HG03097 (cell line): Measurements from ENCODE around the gene RAPGEF2.
"Not testable (repeated sequence)": the region's sequence is repeated elsewhere in the genome, so short reads cannot be mapped to it uniquely, and the experiment has no call there.

ENCODE experiments used
- ATAC-seq: cut with Tn5 transposase; IDR thresholded peaks from one replicate; pipeline ENCODE4 v1.9.1; 2021; ENCODE audit not compliant: unreplicated experiment, low FRiP score

Gene RAPGEF2

GRCh38 chr4:159293811-159294515 lies 191.1 kb downstream of the RAPGEF2 start:
- ATAC-seq, result no peak

- ATAC-seq, result no peak
These were observed 193.2 kb downstream of the RAPGEF2 start for GRCh38 chr4:159296061-159296460.

- ATAC-seq, result no peak
These were observed 194.2 kb downstream of the RAPGEF2 start for GRCh38 chr4:159297091-159297490.

- ATAC-seq, result no peak
These were observed 195.6 kb downstream of the RAPGEF2 start for GRCh38 chr4:159298502-159298901.

GRCh38 chr4:159303435-159303834 lies 200.6 kb downstream of the RAPGEF2 start:
- no peak for ATAC-seq

GRCh38 chr4:159305129-159305528 lies 202.2 kb downstream of the RAPGEF2 start:
- ATAC-seq, result no peak

- ATAC-seq, result no peak
These were observed 205.1 kb downstream of the RAPGEF2 start for GRCh38 chr4:159307929-159308328.

GRCh38 chr4:159308566-159309340 lies 205.9 kb downstream of the RAPGEF2 start:
- ATAC-seq, result no peak

- no peak for ATAC-seq
These were observed 209.4 kb downstream of the RAPGEF2 start for GRCh38 chr4:159312236-159312635.

GRCh38 chr4:159315879-159316278 lies 213.0 kb downstream of the RAPGEF2 start:
- ATAC-seq, result not testable (repeated sequence)

- ATAC-seq, result no peak
These were observed 214.3 kb downstream of the RAPGEF2 start for GRCh38 chr4:159317203-159317602.

- no peak for ATAC-seq
These were observed 216.1 kb downstream of the RAPGEF2 start for GRCh38 chr4:159319027-159319426.

- ATAC-seq, result no peak
These were observed 223.6 kb downstream of the RAPGEF2 start for GRCh38 chr4:159326480-159326879.

- ATAC-seq, result no peak
These were observed 225.9 kb downstream of the RAPGEF2 start for GRCh38 chr4:159328766-159329165.

- ATAC-seq, result no peak
These were observed 231.6 kb downstream of the RAPGEF2 start for GRCh38 chr4:159334461-159334860.

GRCh38 chr4:159337041-159337440 lies 234.2 kb downstream of the RAPGEF2 start:
- ATAC-seq, result no peak

- ATAC-seq, result no peak
These were observed 238.6 kb downstream of the RAPGEF2 start for GRCh38 chr4:159341522-159341921.

- no peak for ATAC-seq
These were observed 239.5 kb downstream of the RAPGEF2 start for GRCh38 chr4:159342374-159342773.

GRCh38 chr4:159343116-159343515 lies 240.2 kb downstream of the RAPGEF2 start:
- ATAC-seq, result no peak

- ATAC-seq, result no peak
These were observed 242.0 kb downstream of the RAPGEF2 start for GRCh38 chr4:159344877-159345276.

GRCh38 chr4:159346681-159347080 lies 243.8 kb downstream of the RAPGEF2 start:
- no peak for ATAC-seq

- ATAC-seq, result no peak
These were observed 244.9 kb downstream of the RAPGEF2 start for GRCh38 chr4:159347813-159348212.
